ENCODE results near the gene NOD1. TPM values are rescaled to one million over a fixed set of nuclear protein-coding genes. Genes with fewer than 3 reads are reported as not detected.

Gene NOD1
- total RNA-seq, 1 experiment from 2014 or later, result 8.1 TPM

DNA sequence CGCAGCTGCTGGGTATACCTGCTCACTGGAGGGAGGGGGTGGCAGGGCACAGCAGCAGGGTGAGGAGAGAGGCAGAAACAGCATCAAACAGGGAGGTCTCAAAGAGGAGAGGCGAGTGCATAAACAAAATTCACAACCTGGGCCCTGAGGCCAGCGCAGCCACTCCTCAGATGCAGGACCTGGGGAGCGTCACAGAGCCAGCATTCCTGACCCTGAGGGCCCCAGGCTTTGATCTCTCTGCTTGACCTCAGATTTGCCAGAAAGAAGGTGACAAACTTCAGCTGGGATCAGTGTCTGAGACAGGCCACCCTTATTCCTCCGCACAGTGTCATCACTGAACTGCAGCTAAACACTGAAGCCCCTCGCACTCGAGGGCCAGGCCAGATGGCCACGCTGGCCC is 25.6 kb downstream of the NOD1 start:
- ATAC-seq, result no peak
- in situ Hi-C loops (cut with HindIII; ENCODE audit: low pct_unique_long_range_greater_than_20kb, low sequenced_read_pairs) (no loop called here), intact Hi-C loops (cut with micrococcal nuclease; ENCODE audit: unreplicated experiment) (no loop called here)
- DNase-seq (ENCODE audit: low read depth, low spot score), result no peak
- BruUV-seq (replicated peaks), result no TSS peak
- Histone ChIP-seq H3K36me3 (ENCODE audit: control insufficient read depth, insufficient read depth, low read length) (no peaks in the 10 kb centered on the region), H3K27ac (ENCODE audit: low read length) (no peak overlapping the region), H3K9me3 (ENCODE audit: control insufficient read depth, insufficient read depth, low read depth, low read length) (no peaks in the 10 kb centered on the region), H3K27me3 (ENCODE audit: control insufficient read depth, insufficient read depth, low read length) (no peaks in the 10 kb centered on the region), H3K4me1 (ENCODE audit: control insufficient read depth, insufficient read depth, low read length) (no peaks in the 10 kb centered on the region), H3K4me3 (ENCODE audit: low read depth in 2 of 2, low read length in 2 of 2) (no peak overlapping the region)
- CTCF ChIA-PET, result no interaction called here
- POLR2A ChIA-PET, result no interaction called here
- TF ChIP-seq TCF7L2 (IDR thresholded peaks at IDR 0.05; ENCODE audit: low read depth, low read length), result no peak
- no peak for TF ChIP-seq POLR2AphosphoS5 (IDR thresholded peaks at IDR 0.05; ENCODE audit: low read depth, low read length)
- TF ChIP-seq, protein P1, sequence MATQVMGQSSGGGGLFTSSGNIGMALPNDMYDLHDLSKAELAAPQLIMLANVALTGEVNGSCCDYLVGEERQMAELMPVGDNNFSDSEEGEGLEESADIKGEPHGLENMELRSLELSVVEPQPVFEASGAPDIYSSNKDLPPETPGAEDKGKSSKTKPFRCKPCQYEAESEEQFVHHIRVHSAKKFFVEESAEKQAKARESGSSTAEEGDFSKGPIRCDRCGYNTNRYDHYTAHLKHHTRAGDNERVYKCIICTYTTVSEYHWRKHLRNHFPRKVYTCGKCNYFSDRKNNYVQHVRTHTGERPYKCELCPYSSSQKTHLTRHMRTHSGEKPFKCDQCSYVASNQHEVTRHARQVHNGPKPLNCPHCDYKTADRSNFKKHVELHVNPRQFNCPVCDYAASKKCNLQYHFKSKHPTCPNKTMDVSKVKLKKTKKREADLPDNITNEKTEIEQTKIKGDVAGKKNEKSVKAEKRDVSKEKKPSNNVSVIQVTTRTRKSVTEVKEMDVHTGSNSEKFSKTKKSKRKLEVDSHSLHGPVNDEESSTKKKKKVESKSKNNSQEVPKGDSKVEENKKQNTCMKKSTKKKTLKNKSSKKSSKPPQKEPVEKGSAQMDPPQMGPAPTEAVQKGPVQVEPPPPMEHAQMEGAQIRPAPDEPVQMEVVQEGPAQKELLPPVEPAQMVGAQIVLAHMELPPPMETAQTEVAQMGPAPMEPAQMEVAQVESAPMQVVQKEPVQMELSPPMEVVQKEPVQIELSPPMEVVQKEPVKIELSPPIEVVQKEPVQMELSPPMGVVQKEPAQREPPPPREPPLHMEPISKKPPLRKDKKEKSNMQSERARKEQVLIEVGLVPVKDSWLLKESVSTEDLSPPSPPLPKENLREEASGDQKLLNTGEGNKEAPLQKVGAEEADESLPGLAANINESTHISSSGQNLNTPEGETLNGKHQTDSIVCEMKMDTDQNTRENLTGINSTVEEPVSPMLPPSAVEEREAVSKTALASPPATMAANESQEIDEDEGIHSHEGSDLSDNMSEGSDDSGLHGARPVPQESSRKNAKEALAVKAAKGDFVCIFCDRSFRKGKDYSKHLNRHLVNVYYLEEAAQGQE (IDR thresholded peaks at IDR 0.05; ENCODE audit: insufficient read depth in 1 of 2, low read depth in 2 of 2, low read length in 1 of 2), result no peak
- no peak for TF ChIP-seq SIN3A (IDR thresholded peaks at IDR 0.05; ENCODE audit: borderline replicate concordance, insufficient read depth, low read depth, low read length)
- TF ChIP-seq, protein P2, sequence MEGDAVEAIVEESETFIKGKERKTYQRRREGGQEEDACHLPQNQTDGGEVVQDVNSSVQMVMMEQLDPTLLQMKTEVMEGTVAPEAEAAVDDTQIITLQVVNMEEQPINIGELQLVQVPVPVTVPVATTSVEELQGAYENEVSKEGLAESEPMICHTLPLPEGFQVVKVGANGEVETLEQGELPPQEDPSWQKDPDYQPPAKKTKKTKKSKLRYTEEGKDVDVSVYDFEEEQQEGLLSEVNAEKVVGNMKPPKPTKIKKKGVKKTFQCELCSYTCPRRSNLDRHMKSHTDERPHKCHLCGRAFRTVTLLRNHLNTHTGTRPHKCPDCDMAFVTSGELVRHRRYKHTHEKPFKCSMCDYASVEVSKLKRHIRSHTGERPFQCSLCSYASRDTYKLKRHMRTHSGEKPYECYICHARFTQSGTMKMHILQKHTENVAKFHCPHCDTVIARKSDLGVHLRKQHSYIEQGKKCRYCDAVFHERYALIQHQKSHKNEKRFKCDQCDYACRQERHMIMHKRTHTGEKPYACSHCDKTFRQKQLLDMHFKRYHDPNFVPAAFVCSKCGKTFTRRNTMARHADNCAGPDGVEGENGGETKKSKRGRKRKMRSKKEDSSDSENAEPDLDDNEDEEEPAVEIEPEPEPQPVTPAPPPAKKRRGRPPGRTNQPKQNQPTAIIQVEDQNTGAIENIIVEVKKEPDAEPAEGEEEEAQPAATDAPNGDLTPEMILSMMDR (IDR thresholded peaks at IDR 0.05), result no peak

DNA sequence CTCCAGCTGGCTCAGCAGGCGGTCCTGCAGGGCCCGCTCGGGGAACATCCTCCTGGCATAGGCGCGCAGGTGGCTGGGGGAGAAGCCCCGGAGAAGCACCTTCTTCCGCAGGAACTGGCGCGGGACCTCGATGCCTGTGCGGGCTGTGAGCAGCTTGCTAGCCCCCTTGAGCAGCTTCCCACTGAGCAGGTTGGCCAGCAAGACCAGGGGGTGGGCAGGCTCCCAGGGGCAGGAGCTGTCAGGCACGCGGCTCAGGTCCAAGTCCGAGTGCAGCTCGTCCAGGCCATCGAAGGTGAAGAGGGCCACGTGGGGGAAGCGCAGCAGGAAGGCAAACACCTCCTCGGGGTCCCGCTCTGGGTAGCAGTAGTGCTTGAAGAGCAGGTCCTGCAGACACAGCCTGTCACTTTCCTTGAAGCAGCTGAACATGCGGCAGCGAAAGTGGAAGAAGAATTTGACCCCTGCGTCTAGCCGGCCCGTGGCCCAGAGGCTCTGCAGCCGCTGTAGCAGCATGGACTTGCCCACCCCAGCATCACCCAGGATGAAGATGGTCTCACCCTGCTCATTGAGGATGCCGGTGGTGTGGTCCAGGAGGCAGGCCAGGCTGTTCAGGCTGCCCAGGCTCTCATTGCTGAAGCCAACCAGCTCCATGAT is 26.2 kb downstream of the NOD1 start:
- ATAC-seq (no peak; the same call in 1 of the 2 replicates), DNase-seq (ENCODE audit: low read depth, low spot score) (no peak)
- ChIA-PET POLR2A (interaction anchor here (0.6 kb wide), 1 partner anchor 393 kb away, joined by 4 read pairs; no protein-coding TSS in a partner anchor), CTCF (no interaction called here)
- H3K27me3 ChIP-seq (ENCODE audit: control insufficient read depth, insufficient read depth, low read length), result no peaks in the 10 kb centered on the region
- in situ Hi-C loops (cut with HindIII; ENCODE audit: low pct_unique_long_range_greater_than_20kb, low sequenced_read_pairs), result no loop called here
- TF ChIP-seq SIN3A (IDR thresholded peaks at IDR 0.05; ENCODE audit: borderline replicate concordance, insufficient read depth, low read depth, low read length), result no peak
- TF ChIP-seq, protein P2 (IDR thresholded peaks at IDR 0.05), result no peak
- TF ChIP-seq, protein P1 (IDR thresholded peaks at IDR 0.05; ENCODE audit: insufficient read depth in 1 of 2, low read depth in 2 of 2, low read length in 1 of 2), result no peak
- TF ChIP-seq POLR2AphosphoS5 (IDR thresholded peaks at IDR 0.05; ENCODE audit: low read depth, low read length), result no peak
- TF ChIP-seq TCF7L2 (IDR thresholded peaks at IDR 0.05; ENCODE audit: low read depth, low read length), result no peak
- intact Hi-C loops (cut with micrococcal nuclease; ENCODE audit: unreplicated experiment), result no loop called here
- no peak overlapping the region for H3K27ac ChIP-seq (ENCODE audit: low read length)
- H3K4me1 ChIP-seq (ENCODE audit: control insufficient read depth, insufficient read depth, low read length), result no peaks in the 10 kb centered on the region
- BruUV-seq (replicated peaks), result no TSS peak
- H3K9me3 ChIP-seq (ENCODE audit: control insufficient read depth, insufficient read depth, low read depth, low read length), result no peaks in the 10 kb centered on the region
- no peaks in the 10 kb centered on the region for H3K36me3 ChIP-seq (ENCODE audit: control insufficient read depth, insufficient read depth, low read length)
- no peak overlapping the region for H3K4me3 ChIP-seq (ENCODE audit: low read depth in 2 of 2, low read length in 2 of 2)
